Measurements from ENCODE around the gene FANCC. TPM values are rescaled to one million over a fixed set of nuclear protein-coding genes. Genes with fewer than 3 reads are reported as not detected.

Gene FANCC
- total RNA-seq, 2 donors from 2014 or later, result 17.6 to 23.5 TPM

GRCh38 chr9:95213117-95213516 is 104.4 kb downstream of the FANCC start:
- TF ChIP-seq CTCF (conservative IDR thresholded peaks at IDR 0.05), result no peak
- H3K4me3 ChIP-seq (ENCODE audit: low read length), result no peak overlapping the region
- H3K9ac ChIP-seq (ENCODE audit: extremely low read depth, low read length, poor library complexity, severe bottlenecking), result no peak overlapping the region
- H3K4me1 Mint-ChIP-seq, result peaks cover 13% of the 10 kb centered on the region
- no peaks in the 10 kb centered on the region for H3K36me3 Mint-ChIP-seq (ENCODE audit: low read depth)
- no peaks in the 10 kb centered on the region for H3K27me3 ChIP-seq (ENCODE audit: control insufficient read depth, insufficient read depth, low read length, poor library complexity, severe bottlenecking)
- H3K4me1 ChIP-seq (ENCODE audit: control insufficient read depth, insufficient read depth, low read length), result no peaks in the 10 kb centered on the region
- no peaks in the 10 kb centered on the region for H3K36me3 ChIP-seq (ENCODE audit: control insufficient read depth, insufficient read depth, low read length)
- H3K27me3 Mint-ChIP-seq (ENCODE audit: insufficient read depth), result no peaks in the 10 kb centered on the region
- H3K27ac Mint-ChIP-seq, result no peak overlapping the region
- no peak for DNase-seq
- H3K9me3 Mint-ChIP-seq, result no peaks in the 10 kb centered on the region
- no peak overlapping the region for H3K27ac ChIP-seq (ENCODE audit: low read depth, low read length)
- no peaks in the 10 kb centered on the region for H3K9me3 ChIP-seq (ENCODE audit: control insufficient read depth, low read length)
- H3K4me3 Mint-ChIP-seq, result no peak overlapping the region

- Histone ChIP-seq H3K27me3 (ENCODE audit: control insufficient read depth, insufficient read depth, low read length, poor library complexity, severe bottlenecking) (no peaks in the 10 kb centered on the region), H3K4me1 (ENCODE audit: control insufficient read depth, insufficient read depth, low read length) (peaks cover 12% of the 10 kb centered on the region), H3K9ac (ENCODE audit: extremely low read depth, low read length, poor library complexity, severe bottlenecking) (no peak overlapping the region), H3K9me3 (ENCODE audit: control insufficient read depth, low read length) (no peaks in the 10 kb centered on the region), H3K27ac (ENCODE audit: low read depth, low read length) (no peak overlapping the region), H3K36me3 (ENCODE audit: control insufficient read depth, insufficient read depth, low read length) (no peaks in the 10 kb centered on the region), H3K4me3 (ENCODE audit: low read length) (no peak overlapping the region)
- DNase-seq, result no peak
- Mint-ChIP-seq H3K9me3 (no peaks in the 10 kb centered on the region), H3K4me3 (no peak overlapping the region), H3K4me1 (peaks cover 27% of the 10 kb centered on the region), H3K27me3 (ENCODE audit: insufficient read depth) (no peaks in the 10 kb centered on the region), H3K27ac (no peak overlapping the region), H3K36me3 (ENCODE audit: low read depth) (no peaks in the 10 kb centered on the region)
- WGBS, 2 experiments (ENCODE audit: insufficient coverage in 1 of 2, insufficient read length in 1 of 2), result 68 to 73% methylated on average over 1 of the region's 1 CpG
- no peak for TF ChIP-seq CTCF (conservative IDR thresholded peaks at IDR 0.05)
Measured at GRCh38 chr9:95211028-95211427, 106.5 kb downstream of the FANCC start.

GRCh38 chr9:95207403-95207802 is 110.1 kb downstream of the FANCC start:
- 80 to 93% methylated on average over 1 to 4 of the region's 4 CpGs for WGBS, 2 experiments (ENCODE audit: insufficient coverage in 1 of 2, insufficient read length in 1 of 2)
- H3K4me3 Mint-ChIP-seq, result no peak overlapping the region
- no peaks in the 10 kb centered on the region for H3K27me3 Mint-ChIP-seq (ENCODE audit: insufficient read depth)
- Histone ChIP-seq H3K27ac (ENCODE audit: low read depth, low read length) (no peak overlapping the region), H3K4me3 (ENCODE audit: low read length) (peak overlapping the region; percentile 39), H3K27me3 (ENCODE audit: control insufficient read depth, insufficient read depth, low read length, poor library complexity, severe bottlenecking) (no peaks in the 10 kb centered on the region), H3K4me1 (ENCODE audit: control insufficient read depth, insufficient read depth, low read length) (peaks cover 12% of the 10 kb centered on the region), H3K36me3 (ENCODE audit: control insufficient read depth, insufficient read depth, low read length) (no peaks in the 10 kb centered on the region), H3K9me3 (ENCODE audit: control insufficient read depth, low read length) (no peaks in the 10 kb centered on the region), H3K9ac (ENCODE audit: extremely low read depth, low read length, poor library complexity, severe bottlenecking) (no peak overlapping the region)
- no peak overlapping the region for H3K27ac Mint-ChIP-seq
- TF ChIP-seq CTCF (conservative IDR thresholded peaks at IDR 0.05), result no peak
- H3K4me1 Mint-ChIP-seq, result peaks cover 23% of the 10 kb centered on the region
- H3K9me3 Mint-ChIP-seq, result no peaks in the 10 kb centered on the region
- DNase-seq, result no peak
- no peaks in the 10 kb centered on the region for H3K36me3 Mint-ChIP-seq (ENCODE audit: low read depth)
